Measurements from ENCODE around the gene ITGA3.

DNA sequence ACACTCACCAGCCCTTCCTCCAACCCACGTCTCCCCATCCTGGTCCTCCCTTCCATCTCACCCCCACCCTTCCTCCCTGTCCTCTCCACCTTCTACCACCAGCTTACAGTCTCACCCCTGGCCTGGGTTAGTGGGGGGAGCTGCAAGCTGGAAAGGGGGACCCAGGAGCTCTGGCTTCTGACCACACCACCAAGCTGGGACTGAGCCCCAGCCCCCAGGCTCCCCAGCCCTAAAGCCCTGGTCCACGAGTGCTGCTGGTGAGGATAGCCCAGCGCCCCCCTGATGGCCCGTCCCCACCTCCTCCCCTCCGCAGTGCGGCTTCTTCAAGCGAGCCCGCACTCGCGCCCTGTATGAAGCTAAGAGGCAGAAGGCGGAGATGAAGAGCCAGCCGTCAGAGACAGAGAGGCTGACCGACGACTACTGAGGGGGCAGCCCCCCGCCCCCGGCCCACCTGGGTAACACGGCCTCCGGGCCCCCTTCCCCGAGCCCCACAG lies 32.0 kb downstream of the ITGA3 start:
- no peak for TF ChIP-seq SPI1 (IDR thresholded peaks at IDR 0.05; ENCODE audit: low read depth, low read length)
- no peak for TF ChIP-seq POLR2A (IDR thresholded peaks at IDR 0.05; ENCODE audit: low read depth, low read length)
- TF ChIP-seq POLR2AphosphoS5 (IDR thresholded peaks at IDR 0.05; ENCODE audit: low read depth, low read length), result no peak
- no peak for TF ChIP-seq TAF1 (IDR thresholded peaks at IDR 0.05; ENCODE audit: low read depth, low read length)
- TF ChIP-seq PAX5 (IDR thresholded peaks at IDR 0.05; ENCODE audit: insufficient read depth, low read length, severe bottlenecking), result no peak
- TF ChIP-seq POU2F2 (IDR thresholded peaks at IDR 0.05; ENCODE audit: low read depth, low read length), result no peak

Data from GM12891 (cell line).